ENCODE measurements around the gene ADARB2. TPM values are rescaled to one million over a fixed set of nuclear protein-coding genes. Genes with fewer than 3 reads are reported as not detected.

The ADARB2 gene
- total RNA-seq, 1 donor from 2014 or later, result not detected

GRCh38 chr10:1653321-1653720 is 84.0 kb downstream of the ADARB2 start:
- intact Hi-C loops (cut with DNase I), result no loop called here
- DNase-seq (no peak), ATAC-seq (ENCODE audit: poor library complexity) (no peak)

- intact Hi-C loops (cut with DNase I), result no loop called here
- no peak for DNase-seq
- ATAC-seq (ENCODE audit: poor library complexity), result no peak
These were observed 85.2 kb downstream of the ADARB2 start for GRCh38 chr10:1652151-1652550.

DNA sequence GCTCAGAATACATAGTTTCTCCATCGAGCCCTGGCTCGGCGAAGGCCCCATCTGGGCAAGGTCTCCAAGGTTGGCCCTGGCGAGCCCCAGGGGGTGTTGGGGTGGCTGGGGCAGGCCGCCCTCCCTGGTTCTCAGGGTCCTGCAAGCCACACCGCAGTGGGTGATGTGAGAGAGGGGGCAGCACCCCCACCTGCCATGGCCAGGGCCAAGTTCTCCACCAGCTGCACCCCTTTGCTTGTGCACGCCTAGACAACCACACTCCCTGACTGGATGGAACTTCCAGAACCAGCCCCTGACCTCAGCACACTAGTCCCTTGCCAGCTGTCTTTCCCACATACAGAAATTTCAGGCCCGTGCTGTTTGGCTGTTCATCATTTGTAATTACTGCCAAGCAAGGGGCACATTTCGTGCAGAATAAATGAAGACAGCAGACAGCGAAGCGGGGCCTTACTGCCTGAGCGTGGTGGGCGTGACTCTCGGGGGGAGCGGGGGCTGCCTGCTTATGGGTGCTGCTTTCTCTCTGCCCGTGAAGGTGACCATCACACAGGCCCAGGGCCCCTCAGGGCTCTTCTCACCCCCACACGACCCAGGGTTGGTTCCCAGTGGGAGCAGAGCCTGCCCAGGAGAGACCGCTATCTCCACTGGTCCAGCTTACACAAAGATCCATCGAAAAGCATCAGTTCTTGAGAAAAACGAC is 85.9 kb downstream of the ADARB2 start:
- intact Hi-C loops (cut with DNase I), result no loop called here

GRCh38 chr10:1650542-1651269 is 86.6 kb downstream of the ADARB2 start:
- intact Hi-C loops (cut with DNase I), result no loop called here
- no peak for ATAC-seq (ENCODE audit: poor library complexity)
- DNase-seq, result no peak

More for the DNA sequence above, 85.9 kb downstream of the ADARB2 start:
- no peak for ATAC-seq (ENCODE audit: poor library complexity)
- DNase-seq, result no peak

DNA sequence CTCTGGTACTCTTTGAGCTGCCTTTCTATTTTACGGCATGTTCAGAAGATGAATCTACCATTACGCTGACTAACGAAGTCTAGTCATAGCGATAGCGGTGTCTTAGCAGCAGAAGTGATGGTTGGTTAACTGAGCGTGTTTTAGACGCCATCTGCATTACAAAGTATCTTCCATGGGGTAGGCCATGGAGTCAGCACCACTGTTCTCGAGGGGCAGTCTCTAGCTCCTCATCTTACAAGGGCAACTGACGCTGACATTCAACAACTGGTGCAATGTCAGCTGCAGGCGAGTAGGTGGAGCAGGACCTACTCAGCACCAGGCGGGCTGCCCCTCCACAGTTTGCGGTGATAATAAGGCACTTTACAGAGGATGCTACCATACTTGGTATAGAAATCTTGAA is 88.7 kb downstream of the ADARB2 start:
- no peak for ATAC-seq (ENCODE audit: poor library complexity)
- intact Hi-C loops (cut with DNase I), result no loop called here
- no peak for DNase-seq

GRCh38 chr10:1646332-1646731 is 91.0 kb downstream of the ADARB2 start:
- intact Hi-C loops (cut with DNase I), result no loop called here
- no peak for DNase-seq
- ATAC-seq (ENCODE audit: poor library complexity), result no peak

- DNase-seq (no peak), ATAC-seq (ENCODE audit: poor library complexity) (no peak)
- intact Hi-C loops (cut with DNase I), result no loop called here
These were observed 91.4 kb downstream of the ADARB2 start for GRCh38 chr10:1645896-1646295.

- DNase-seq (no peak), ATAC-seq (ENCODE audit: poor library complexity) (no peak)
- intact Hi-C loops (cut with DNase I), result no loop called here
These were observed 93.1 kb downstream of the ADARB2 start for GRCh38 chr10:1644191-1644711.

DNA sequence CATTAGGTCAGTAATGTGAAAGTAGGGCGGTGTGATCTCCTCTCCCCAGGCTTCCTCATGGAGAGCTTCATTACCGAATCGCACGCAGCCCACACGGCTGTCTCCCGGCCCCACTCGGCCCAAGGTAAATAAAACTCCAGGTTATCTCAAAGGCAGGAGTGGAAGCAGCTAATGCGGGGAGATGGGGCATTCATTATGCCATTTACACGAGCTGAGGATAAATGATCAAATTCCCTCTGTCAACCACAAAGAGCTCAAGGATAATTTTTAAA is 93.5 kb downstream of the ADARB2 start:
- intact Hi-C loops (cut with DNase I), result no loop called here
- no peak for DNase-seq
- no peak for ATAC-seq (ENCODE audit: poor library complexity)

DNA sequence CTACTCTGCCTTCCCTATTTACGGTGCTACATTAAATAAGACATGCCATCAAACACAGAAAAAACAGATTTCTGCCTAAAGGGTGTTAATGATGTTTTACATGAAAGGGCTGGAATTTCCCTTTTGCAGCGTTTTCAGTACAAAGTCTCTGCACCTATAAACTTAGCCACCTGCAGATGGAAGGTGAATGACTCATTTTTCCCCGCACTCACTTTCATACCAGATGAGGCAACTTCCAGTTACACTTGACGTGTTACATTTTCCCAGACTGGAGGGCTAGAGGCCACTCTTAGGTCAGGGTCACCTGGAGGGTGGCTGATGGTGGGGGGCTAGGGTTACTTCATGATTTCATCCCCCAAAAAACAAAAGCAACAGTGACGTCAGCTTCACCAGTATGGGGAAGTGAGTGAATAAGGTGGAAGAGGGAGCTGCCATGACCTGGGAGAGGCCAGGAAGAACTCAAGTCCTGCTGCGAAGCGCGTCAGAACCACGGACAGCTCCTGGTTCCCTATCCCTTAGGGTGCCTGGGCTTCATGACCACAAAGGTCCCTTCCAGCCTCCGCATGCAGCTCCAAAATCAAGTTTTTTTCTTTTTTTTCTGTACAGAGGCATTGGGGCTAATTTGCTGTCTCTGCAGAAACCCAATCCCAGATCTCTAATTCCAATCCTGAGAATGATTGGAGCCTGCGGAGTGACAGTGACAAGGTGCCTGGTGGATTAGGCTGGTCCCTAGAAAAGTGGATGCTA is 94.0 kb downstream of the ADARB2 start:
- no peak for DNase-seq
- intact Hi-C loops (cut with DNase I), result no loop called here
- no peak for ATAC-seq (ENCODE audit: poor library complexity)

- DNase-seq (no peak), ATAC-seq (ENCODE audit: poor library complexity) (no peak)
- intact Hi-C loops (cut with DNase I), result no loop called here
These were observed 94.6 kb downstream of the ADARB2 start for GRCh38 chr10:1642600-1643160.

DNA sequence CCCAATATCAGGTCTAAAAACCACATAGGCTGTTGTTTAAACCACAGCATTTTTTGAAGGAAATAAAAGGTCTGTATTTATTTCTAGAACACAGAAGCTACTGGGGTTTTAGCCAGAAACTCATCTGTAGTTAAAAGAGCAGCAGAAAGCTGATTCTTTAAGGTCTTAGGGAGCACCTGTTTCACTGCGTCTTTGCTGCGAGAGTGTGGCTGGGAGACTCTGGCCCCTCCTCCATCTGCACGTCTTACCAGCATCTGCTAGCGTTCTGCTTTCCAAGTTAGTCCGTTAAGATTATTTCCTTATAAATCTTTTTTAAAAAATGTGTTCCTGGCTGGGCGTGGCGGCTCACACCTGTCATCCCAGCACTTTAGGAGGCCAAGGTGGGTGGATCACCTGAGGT is 95.9 kb downstream of the ADARB2 start:
- DNase-seq (no peak), ATAC-seq (ENCODE audit: poor library complexity) (no peak)
- intact Hi-C loops (cut with DNase I), result no loop called here

GRCh38 chr10:1638889-1639419 is 98.4 kb downstream of the ADARB2 start:
- no peak for ATAC-seq (ENCODE audit: poor library complexity)
- no peak for DNase-seq
- intact Hi-C loops (cut with DNase I), result no loop called here

GRCh38 chr10:1635340-1635739 is 102.0 kb downstream of the ADARB2 start:
- no peak for ATAC-seq (ENCODE audit: poor library complexity)
- no peak for DNase-seq
- intact Hi-C loops (cut with DNase I), result no loop called here

- ATAC-seq (ENCODE audit: poor library complexity) (no peak), DNase-seq (no peak)
- intact Hi-C loops (cut with DNase I), result no loop called here
These were observed 103.1 kb downstream of the ADARB2 start for GRCh38 chr10:1634239-1634638.

DNA sequence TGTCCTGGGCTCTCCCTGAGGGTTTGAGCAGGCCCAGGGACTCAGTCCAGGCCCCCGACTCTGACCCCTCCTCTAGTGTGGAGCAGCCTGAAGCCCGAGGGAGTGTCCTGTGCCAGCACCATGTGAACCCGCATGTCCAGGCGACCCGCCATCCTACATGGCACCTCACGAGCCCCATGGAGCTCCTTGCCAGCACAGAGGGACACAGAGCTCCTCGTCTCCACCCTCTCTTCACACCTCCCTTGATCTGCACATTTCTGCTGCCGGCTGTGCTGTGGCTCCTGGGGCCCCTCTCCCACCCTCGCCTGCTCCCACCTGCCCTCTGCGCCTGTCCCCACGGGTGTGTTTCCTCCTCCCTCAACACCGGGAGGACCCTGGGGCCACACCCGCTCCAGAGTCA is 103.5 kb downstream of the ADARB2 start:
- DNase-seq (no peak), ATAC-seq (ENCODE audit: poor library complexity) (no peak)
- intact Hi-C loops (cut with DNase I), result no loop called here

DNA sequence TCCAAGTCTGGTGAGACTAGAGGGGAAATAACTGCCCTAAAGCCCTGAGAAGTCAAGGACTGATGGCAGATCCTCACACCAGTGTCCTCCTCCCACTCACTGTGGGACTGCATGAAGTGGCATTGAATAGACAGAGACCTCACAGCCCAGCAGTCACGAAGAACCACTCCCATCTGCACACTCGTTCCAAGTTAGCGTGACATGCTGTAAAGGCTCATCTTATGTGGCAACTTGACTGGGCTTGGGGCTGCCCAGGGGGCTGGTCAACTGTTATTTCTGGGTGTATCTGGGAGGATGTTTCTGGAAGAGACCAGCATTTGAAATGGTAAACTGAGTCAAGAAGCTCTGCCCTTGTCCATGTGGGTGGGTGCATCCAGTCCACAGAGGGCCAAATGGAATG is 104.7 kb downstream of the ADARB2 start:
- no peak for ATAC-seq (ENCODE audit: poor library complexity)

DNA sequence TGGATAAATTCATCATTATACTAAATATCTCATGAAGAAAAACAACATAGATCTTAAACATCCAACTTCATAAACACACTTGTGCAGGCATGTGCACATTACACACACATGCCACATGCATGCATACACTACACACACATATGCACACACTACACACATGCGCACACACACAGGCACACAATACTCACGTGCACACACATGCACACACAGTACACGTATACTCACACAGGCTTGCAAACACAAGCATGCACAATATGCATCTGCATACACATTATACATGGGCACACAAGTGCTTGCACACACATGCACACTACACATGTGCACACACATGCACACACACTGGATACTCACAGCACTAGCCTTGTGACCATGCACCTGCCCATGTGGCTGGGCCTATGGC is 105.2 kb downstream of the ADARB2 start:
- DNase-seq (no peak), ATAC-seq (ENCODE audit: poor library complexity) (no peak)
- intact Hi-C loops (cut with DNase I), result no loop called here

More for the DNA sequence above, 104.7 kb downstream of the ADARB2 start:
- no peak for DNase-seq
- intact Hi-C loops (cut with DNase I), result no loop called here

DNA sequence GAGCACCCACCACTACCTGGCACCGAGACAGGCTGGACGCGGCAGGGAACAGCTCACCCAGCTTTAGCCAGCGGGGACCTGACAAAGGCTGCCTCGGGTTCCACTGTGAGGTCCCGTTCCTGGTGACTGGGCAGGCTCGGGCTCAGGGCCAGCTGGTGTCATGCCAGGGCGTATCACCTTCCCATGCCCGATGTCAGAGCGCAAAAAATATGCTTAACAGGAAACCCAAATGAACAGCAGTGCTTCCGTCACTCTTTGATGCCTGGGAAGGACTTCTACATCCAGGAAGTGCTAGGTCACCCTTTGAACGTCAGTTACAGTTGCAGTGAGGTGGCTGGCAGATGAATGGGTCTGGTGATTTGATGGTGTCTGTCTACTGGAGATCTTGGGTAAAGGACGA is 106.0 kb downstream of the ADARB2 start:
- no peak for DNase-seq
- no peak for ATAC-seq (ENCODE audit: poor library complexity)
- intact Hi-C loops (cut with DNase I), result no loop called here
